ENCODE results near the gene PLXNB3. TPM values are rescaled to one million over a fixed set of nuclear protein-coding genes. Genes with fewer than 3 reads are reported as not detected.

PLXNB3 gene
- total and polyA plus RNA-seq, 2 of the 13 experiments (the other 11 are each of a cell fraction or from before 2014, with no cell fraction given) = 3.0 to 6.9 TPM

- no peak for FAIRE-seq
- no peaks in the 10 kb centered on the region for H3K79me2 ChIP-seq (ENCODE audit: insufficient read depth, low read length)
Measured at GRCh38 chrX:153814591-153815315, 50.7 kb downstream of the PLXNB3 start.

More at GRCh38 chrX:153814591-153815315, 50.7 kb downstream of the PLXNB3 start:
- ChIA-PET CTCF (ENCODE audit: low intra/inter-chr PET ratio, low total read pairs) (no interaction called here), POLR2A (no interaction called here)
- no peak overlapping the region for H3K4me2 ChIP-seq (ENCODE audit: low read depth, low read length)
- DNase-seq (ENCODE audit: low spot score) (no peak), ATAC-seq (no peak)
- H3K9ac ChIP-seq (ENCODE audit: insufficient read depth, low read depth, low read length) = no peak overlapping the region
- H3K4me3 ChIP-seq (replicated peaks in 1 of 3; ENCODE audit: insufficient read depth in 1 of 3, low read depth in 2 of 3, low read length in 3 of 3) = no peak overlapping the region
- no peak overlapping the region for H3K27ac ChIP-seq (ENCODE audit: extremely low read length, insufficient read depth, low read length)
- in situ Hi-C loops (cut with HindIII; ENCODE audit: extremely low pct_ligation_motif_present, low pct_unique_long_range_greater_than_20kb) (no loop called here), intact Hi-C loops (cut with micrococcal nuclease; ENCODE audit: unreplicated experiment) (no loop called here)
- H3K27me3 ChIP-seq (ENCODE audit: control insufficient read depth in 1 of 2, insufficient read depth in 2 of 2, low read length in 2 of 2) = peaks cover 3 to 26% of the 10 kb centered on the region in 2 experiments; a peak in 3 of 5 replicates
- WGBS (ENCODE audit: low lambda C conversion rate) = 42% methylated on average over 11 of the region's 19 CpGs
- no peak overlapping the region for H2AFZ ChIP-seq (ENCODE audit: low read length)
- BruUV-seq (replicated peaks) = no TSS peak
- no peaks in the 10 kb centered on the region for H3K36me3 ChIP-seq (replicated peaks in 1 of 2; ENCODE audit: control insufficient read depth in 1 of 2, insufficient read depth in 2 of 2, low read length in 2 of 2)
- no peaks in the 10 kb centered on the region for H3K9me3 ChIP-seq (ENCODE audit: low read length)
- H3K4me1 ChIP-seq (ENCODE audit: insufficient read depth, low read length) = 0 out of 2 replicates have a peak, but pooled peaks cover 6% of the 10 kb centered on the region
- TF ChIP-seq ATRX (CRISPR knock-in tag; IDR thresholded peaks at IDR 0.05; ENCODE audit: borderline replicate concordance) (no peak), TERF1 (CRISPR knock-in tag; IDR thresholded peaks at IDR 0.05) (no peak), KLF9 (CRISPR knock-in tag; IDR thresholded peaks at IDR 0.05; ENCODE audit: low read depth) (no peak), ZBTB33 (CRISPR knock-in tag; IDR thresholded peaks at IDR 0.05) (peak; percentile 52)
- H4K20me1 ChIP-seq (ENCODE audit: insufficient read depth, low read length) = no peaks in the 10 kb centered on the region

Data from HepG2 (cell line).